ENCODE measurements around the gene ISLR2. TPM values are rescaled to one million over a fixed set of nuclear protein-coding genes. Genes with fewer than 3 reads are reported as not detected.

ISLR2 gene
- total RNA-seq, 1 donor from 2014 or later: 21.1 TPM

DNA sequence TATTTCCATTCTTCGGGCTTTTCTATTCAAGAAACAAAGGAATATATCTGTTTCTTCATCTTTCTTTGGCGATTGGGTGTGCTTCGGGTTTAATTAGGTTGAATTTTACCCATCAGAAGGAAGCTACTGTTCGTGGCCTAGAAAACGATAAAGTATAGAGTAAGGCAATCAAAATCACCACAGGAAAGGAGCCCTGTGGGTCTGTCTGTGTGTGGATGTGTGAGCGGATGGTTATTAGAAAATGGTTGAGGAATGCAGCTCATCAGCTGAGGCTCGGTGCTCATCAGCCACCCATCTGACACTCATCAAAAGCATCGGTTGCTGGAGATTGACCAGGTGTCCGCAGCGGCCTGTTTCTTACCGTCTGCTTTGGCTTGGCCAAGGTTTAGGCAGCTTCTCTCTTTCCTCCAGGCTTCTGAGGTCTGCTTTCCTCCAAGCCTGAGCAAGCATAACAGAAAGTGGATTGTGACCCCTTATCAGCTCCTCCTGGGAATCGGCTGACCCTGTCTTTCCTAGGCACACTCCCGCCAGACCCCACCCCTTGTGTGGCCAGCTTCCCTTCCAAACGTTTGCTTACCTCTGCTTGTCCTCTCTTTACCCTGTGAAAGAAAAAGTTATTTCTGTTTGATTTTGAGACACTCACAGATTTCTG is 25.5 kb downstream of the ISLR2 start:
- Mint-ChIP-seq H3K36me3 (ENCODE audit: unreplicated experiment) (no peaks in the 10 kb centered on the region), H3K9me3 (ENCODE audit: unreplicated experiment) (no peaks in the 10 kb centered on the region), H3K4me3 (ENCODE audit: unreplicated experiment) (no peak overlapping the region), H3K27ac (ENCODE audit: unreplicated experiment) (peak overlapping the region; percentile 6), H3K4me1 (ENCODE audit: low read depth, unreplicated experiment) (peaks cover 35% of the 10 kb centered on the region), H3K27me3 (ENCODE audit: unreplicated experiment) (no peaks in the 10 kb centered on the region)
- TF ChIP-seq, protein P1, sequence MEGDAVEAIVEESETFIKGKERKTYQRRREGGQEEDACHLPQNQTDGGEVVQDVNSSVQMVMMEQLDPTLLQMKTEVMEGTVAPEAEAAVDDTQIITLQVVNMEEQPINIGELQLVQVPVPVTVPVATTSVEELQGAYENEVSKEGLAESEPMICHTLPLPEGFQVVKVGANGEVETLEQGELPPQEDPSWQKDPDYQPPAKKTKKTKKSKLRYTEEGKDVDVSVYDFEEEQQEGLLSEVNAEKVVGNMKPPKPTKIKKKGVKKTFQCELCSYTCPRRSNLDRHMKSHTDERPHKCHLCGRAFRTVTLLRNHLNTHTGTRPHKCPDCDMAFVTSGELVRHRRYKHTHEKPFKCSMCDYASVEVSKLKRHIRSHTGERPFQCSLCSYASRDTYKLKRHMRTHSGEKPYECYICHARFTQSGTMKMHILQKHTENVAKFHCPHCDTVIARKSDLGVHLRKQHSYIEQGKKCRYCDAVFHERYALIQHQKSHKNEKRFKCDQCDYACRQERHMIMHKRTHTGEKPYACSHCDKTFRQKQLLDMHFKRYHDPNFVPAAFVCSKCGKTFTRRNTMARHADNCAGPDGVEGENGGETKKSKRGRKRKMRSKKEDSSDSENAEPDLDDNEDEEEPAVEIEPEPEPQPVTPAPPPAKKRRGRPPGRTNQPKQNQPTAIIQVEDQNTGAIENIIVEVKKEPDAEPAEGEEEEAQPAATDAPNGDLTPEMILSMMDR (IDR thresholded peaks at IDR 0.05; ENCODE audit: partially characterized antibody, unreplicated experiment): no peak
- no peak for DNase-seq

DNA sequence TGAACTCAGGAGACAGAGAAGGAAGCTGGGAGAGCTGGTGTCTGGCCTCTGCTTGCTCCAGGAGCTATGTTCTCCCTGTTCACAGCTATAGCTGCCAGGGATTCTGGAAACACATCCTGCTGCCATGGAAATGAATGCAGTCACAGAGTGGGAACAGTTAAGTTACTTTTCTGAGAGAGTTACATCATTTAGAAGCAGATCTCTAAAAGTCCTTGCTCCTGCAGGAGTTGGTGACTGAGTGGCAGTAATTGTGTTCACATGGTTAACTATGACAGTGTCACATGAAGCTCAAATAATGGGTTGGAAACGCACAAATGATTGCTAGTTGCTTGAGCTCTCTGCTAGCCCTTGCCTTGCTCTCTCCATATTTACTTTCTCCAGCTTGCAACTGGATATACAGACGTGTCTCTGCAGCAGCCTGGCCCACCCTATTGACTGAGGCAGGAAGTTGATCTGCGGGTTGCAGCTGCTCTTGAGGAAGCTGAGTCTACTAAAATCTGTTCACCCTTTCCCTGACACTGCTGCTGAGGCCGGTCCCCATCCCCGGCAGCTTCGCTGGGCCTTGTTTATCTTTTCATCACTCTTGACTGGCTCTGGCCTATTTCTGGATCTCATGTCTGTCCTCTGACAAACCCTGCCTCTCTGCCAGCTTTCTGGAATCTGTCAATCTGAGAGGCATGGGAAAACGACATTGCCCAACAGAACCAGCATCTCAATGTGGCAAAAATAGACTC is 26.5 kb downstream of the ISLR2 start:
- no peak for DNase-seq
- Mint-ChIP-seq H3K4me1 (ENCODE audit: low read depth, unreplicated experiment) (peaks cover 35% of the 10 kb centered on the region), H3K9me3 (ENCODE audit: unreplicated experiment) (no peaks in the 10 kb centered on the region), H3K27me3 (ENCODE audit: unreplicated experiment) (no peaks in the 10 kb centered on the region), H3K27ac (ENCODE audit: unreplicated experiment) (peak overlapping the region; percentile 39), H3K36me3 (ENCODE audit: unreplicated experiment) (no peaks in the 10 kb centered on the region), H3K4me3 (ENCODE audit: unreplicated experiment) (peak overlapping the region; percentile 22)
- TF ChIP-seq, protein P1 (IDR thresholded peaks at IDR 0.05; ENCODE audit: partially characterized antibody, unreplicated experiment): no peak

DNA sequence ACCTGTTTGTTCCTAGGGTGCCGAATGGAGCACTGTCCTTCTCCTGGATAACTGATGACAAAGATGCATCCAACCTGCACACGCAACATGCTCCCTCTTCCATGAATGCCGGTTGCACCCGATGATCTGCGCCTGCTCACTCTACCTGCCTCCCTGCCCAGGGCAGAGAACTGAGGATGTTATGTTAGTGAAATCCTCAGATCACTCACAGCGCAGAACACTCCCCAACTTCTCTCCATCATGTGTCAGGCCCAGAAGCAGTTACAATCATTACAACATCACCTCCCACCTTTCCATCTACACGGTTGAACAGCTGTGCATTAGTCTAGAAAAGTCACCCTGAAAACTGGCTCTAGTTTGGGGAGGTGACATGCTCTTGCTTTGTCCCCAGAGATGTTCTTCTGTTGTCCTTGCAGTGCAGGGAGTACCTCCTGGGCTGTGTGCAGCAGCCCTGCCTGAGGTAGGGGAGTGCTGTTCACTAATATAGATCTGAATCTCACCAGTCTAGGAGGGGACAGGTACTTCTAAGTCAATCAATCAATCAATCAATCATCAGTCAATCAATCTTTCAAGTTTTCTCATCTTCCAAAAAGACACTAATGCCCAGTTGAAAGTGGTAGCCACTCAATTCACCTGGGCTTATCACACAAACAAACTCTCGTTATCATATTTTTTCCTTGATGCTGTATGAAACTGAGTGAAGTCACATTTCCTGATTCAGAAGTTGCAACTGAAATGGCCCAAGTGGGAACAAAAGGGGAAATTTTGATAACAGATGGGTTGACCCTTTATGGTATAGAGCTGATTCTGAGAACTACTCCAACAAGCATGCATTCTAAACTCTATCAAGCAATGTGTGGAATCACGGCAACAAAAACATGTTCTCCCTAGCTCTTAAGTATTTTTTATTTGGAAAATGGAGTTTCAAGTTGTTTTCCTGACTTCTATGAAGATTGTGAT is 27.8 kb downstream of the ISLR2 start:
- TF ChIP-seq, protein P1 (IDR thresholded peaks at IDR 0.05; ENCODE audit: partially characterized antibody, unreplicated experiment): no peak
- Mint-ChIP-seq H3K4me1 (ENCODE audit: low read depth, unreplicated experiment) (peaks cover 28% of the 10 kb centered on the region), H3K27ac (ENCODE audit: unreplicated experiment) (peak overlapping the region; percentile 5), H3K4me3 (ENCODE audit: unreplicated experiment) (no peak overlapping the region), H3K36me3 (ENCODE audit: unreplicated experiment) (no peaks in the 10 kb centered on the region), H3K27me3 (ENCODE audit: unreplicated experiment) (no peaks in the 10 kb centered on the region), H3K9me3 (ENCODE audit: unreplicated experiment) (no peaks in the 10 kb centered on the region)
- no peak for DNase-seq

DNA sequence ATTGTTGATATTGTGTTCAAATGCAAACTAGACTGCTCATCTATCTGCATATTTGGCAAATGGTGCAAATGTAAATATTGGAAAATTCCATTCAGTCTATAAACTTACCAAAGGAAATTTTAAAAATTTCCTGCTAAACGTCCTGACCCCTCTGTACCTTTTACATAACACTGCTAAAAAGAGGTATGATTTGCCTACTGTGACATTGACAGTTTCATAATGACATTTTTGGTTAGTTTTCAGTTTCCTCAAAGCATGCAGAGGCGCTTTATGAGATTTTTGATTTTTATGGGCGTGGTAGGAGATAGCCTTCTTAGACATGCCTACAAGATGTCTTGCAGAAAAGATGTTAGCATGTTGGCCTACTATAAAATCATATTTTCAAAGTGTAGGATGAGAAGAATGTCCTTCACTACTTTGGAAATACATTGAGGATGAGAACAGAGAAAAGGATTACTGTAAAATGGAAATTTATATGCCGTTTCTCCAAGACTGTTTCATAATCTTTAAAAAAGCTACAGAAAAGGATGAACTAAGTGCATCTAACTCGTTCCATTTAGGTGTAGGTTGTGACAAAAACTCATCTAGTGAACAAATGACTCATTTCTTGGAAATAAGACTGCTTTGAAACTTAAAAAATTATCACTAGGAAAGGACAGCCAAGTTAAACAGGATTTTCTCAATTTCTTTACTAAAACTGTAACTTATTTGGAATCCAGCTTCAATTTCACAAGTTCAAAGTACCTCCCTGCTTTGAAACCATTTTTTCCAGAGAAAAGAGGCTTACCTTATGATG is 28.7 kb downstream of the ISLR2 start:
- TF ChIP-seq, protein P1 (IDR thresholded peaks at IDR 0.05; ENCODE audit: partially characterized antibody, unreplicated experiment): no peak
- DNase-seq: no peak
- Mint-ChIP-seq H3K27ac (ENCODE audit: unreplicated experiment) (no peak overlapping the region), H3K4me3 (ENCODE audit: unreplicated experiment) (no peak overlapping the region), H3K27me3 (ENCODE audit: unreplicated experiment) (no peaks in the 10 kb centered on the region), H3K9me3 (ENCODE audit: unreplicated experiment) (peaks cover 1% of the 10 kb centered on the region), H3K4me1 (ENCODE audit: low read depth, unreplicated experiment) (peaks cover 25% of the 10 kb centered on the region), H3K36me3 (ENCODE audit: unreplicated experiment) (no peaks in the 10 kb centered on the region)

Measured in glutamatergic neuron (in vitro differentiated cells).